CD4-positive, alpha-beta T cell treated with Interferon alpha-2 for 1 hour (primary cell): ENCODE results near the gene DOK7.

Source experiments
- DNase-seq, 2 donors: peaks; one replicate each; pipeline ENCODE4 v3.0.0-alpha.2; 2020 to 2022

Gene DOK7

DNA sequence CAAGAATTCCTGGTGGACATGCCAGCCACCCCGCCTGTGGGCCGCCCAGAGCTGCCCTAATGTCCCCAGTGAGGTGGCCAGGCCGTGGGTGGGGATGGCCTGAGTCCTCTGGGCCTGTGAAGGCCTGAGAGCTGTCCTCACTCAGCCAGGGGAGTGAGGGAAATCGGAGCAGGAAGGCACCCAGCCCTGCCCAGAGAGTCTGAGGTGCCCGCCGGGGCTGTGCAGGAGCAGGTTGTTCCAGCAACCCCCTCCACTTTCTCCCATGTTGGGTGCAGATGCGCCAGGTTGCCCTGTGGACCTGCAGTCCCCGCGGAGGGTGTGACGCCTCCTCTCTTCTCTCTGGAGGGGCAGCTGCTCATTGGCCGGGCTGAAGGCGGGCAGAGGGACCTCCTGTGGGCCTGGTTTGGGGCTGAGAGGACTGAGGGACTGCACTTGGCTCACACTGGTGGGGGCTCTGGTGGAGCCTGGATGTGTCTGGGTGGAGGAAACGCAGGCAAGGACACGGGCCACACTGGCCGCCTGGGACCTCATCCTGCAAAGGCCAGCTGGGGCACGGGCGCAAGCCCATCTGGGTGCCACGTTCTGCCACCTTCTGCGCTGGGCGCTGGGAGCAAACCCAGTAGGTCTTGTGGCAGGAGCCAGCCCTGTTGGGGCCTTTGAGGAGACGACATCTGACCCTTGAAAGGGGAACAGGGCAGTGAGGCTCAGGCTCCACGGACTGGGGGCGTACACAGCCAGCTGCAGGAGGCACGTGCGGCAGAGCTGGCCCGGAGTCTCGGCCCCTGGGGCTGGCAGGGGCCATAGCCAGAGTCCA lies 14.0 kb downstream of the DOK7 start:
- DNase-seq: no peak

DNA sequence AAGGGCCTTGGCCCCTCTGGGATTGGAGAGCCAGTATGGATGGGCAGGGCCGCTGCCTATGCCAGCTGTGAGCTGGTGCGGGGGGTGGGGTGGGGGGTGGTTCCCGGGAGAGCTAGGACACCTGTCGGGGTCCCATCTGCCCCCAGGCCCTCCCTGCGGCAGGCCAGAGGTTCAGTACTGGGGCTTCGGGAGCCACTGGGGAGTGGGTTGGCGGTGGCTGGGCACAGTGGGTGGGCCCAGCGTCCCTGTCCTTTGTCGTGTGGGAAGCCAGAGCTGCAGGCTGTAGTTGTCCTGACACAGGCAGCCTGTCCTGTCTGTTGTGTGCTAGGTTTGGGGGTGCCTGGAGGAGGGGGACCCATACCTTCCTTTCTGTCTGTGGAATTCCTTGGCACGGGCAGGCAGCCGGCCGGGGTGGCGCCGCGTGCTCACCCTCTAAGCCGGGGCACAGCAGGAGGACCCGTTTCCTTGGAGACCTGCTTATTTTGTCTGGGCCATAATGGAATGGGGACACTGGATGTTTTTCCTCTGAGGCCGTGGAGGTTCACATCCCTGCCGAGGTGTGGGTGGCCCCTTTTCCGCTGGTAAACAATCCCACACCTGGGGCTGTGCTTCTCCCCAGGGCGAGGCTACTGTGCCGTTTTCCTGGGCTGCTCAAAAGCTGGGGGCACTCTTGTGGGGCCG lies 14.8 kb downstream of the DOK7 start:
- DNase-seq: no peak

- no peak for DNase-seq
Observed at GRCh38 chr4:3478446-3479357, 15.6 kb downstream of the DOK7 start.

GRCh38 chr4:3479358-3480101 lies 16.4 kb downstream of the DOK7 start:
- DNase-seq: no peak

- peak; percentile 63 to 72 for DNase-seq
Observed at GRCh38 chr4:3480528-3481112, 17.5 kb downstream of the DOK7 start.

GRCh38 chr4:3481113-3481531 lies 18.0 kb downstream of the DOK7 start:
- no peak for DNase-seq

DNA sequence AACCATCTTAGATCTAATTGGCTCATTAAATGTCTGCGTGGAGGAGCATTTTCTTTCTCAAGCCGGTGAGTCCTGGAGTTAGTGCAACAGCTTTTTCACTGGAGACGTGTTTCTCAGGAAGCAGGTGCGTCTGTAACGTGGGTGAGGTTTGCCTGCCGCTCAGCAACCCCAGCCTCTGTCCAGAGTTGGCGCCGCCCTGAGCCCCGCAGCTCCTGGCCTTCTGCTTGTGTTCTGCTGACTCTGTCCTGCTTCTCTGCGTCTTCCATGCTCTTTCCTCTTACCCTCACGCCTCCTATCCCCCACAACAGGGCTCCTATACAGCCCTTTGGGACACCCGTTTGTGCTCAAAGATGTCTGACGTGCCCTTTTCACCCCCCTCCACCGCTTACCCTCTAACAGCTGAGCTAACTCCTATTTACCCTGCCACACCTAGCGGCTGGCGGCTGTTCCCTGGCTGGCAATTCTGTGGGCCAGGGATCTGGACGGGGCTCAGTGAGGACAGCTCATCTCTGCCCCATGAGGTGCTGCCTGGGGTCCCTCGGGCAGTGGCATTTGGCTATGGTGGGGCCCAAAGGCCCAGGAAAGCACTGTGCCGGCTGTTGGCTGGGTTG lies 18.8 kb downstream of the DOK7 start:
- DNase-seq: no peak

DNA sequence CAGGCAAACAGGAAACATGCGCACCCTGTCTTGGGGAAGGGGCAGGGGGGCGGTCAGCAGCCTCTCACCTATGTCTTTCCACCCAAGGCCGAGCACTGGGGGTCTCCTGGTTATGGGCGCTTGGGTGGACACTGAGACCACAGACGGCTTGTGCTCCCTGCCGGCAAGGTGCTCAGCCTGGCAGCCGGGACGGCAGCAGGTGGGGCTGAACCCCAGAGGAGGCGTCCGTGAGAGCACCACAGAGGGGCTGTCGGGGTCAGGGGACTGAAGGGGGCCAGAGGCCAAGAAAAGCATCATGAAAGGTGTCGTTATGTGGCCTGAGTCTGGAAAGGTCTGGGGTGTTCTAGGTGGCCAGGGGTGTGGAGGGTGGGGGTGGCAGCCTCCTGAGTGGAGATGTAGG lies 19.6 kb downstream of the DOK7 start:
- DNase-seq: no peak

DNA sequence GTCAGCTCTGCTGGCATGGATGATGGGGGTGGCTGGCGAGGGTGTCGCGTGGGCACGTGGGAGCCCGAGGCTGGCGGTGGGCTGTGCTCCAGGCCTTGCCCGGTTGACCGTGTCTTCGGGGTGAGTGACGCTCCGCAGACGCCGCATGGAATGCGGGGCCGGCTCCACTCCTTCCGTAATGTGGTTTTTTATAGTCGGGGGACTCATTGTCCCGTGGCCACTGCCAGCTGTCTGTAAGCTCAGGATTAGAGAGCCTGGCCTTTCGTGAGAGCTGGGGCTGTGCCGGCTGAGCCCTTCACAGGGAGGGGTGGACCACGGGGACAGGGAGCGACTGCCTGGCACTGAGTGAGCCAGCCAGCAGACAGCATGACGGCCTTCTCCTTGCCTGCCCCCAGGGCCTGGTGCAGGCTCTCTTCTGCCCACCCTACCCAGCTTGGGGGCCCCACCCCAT lies 20.4 kb downstream of the DOK7 start:
- no peak for DNase-seq

GRCh38 chr4:3484057-3484973 lies 21.2 kb downstream of the DOK7 start:
- DNase-seq: peak in 1 of 2 donors; percentile 59

DNA sequence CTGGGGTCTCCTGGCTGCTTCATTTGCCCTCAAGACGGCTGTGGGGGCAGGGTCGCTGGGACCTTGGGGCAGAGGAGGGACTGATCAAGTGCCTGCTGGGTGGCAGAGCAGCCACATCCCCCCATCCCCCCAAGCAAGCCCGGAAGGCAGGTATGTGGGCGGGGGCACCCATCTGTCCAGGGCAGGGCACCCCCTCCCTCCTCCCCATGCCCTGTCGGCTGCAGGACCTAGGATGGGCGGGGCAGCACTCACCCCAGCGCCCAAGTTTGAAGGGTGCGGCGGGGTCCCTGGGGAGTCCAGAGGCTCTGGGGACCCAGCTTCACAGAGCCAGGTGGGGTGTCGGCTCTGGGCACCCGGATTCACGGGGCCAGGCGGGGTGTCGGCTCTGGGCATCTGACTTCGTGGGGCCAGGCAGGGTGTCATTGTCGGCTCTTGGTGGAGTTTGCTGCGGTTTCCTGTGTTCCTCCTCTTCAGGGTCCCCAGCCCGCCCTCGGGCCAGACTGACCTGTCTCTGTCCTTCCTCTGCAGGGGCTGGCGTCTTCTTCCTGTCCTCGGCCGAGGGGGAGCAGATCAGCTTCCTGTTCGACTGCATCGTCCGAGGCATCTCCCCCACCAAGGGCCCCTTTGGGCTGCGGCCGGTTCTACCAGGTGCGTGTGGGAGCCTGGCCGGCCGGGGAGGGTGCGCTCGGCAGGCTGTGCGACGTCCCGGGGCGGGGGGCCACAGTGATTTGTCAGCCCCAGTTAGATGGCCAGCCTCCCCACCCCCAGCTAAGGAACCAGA lies 22.1 kb downstream of the DOK7 start:
- peak in 1 of 2 donors; percentile 62 for DNase-seq

GRCh38 chr4:3485886-3486540 lies 22.9 kb downstream of the DOK7 start:
- no peak for DNase-seq

DNA sequence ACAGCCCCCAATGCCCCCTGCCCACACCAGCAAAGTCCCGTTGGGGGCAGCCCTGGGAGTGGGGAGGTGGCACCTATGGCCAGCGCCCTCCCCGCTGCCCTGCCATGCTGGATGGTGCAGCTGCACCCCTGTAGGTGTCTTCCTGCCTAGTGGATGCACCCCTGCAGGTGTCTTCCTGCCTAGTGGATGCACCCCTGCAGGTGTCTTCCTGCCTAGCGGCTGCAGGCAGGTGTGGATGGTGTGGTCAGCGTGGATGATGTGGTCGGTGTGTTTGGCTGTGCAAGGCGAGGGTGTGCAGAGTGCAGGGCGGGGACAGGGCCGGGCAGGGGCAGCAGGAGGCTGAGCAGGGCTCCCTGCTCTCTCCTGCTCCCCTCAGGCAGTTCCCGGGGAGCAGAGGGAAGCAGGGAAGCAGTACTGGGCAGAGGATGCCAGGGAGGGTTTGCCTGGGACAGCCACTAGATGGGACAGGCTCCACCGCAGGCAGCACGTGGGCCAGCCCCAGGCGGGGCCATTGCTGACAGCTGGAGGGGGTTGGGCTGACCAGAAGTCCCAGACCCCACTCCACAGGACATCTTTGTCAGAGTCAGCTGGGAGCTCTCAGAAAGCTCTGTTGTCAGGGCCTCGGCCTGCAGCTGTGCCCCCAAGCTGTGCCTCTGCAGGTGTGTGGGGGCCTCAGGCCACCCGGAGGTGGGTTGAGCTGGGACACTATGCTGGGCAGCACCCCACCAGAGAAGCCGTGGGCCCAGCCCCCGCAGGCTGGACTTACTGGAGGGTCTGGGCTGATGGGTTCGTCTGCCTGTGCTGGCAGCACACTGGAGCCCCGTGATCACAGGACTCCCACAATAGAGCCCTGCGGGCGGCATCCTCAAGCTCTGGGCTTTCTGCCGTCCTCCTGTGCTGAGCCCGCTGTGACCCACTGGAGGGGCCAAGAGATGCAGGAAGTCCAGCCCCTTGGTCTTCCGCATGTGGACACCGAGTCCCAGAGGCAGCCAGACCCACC lies 23.7 kb downstream of the DOK7 start:
- no peak for DNase-seq

DNA sequence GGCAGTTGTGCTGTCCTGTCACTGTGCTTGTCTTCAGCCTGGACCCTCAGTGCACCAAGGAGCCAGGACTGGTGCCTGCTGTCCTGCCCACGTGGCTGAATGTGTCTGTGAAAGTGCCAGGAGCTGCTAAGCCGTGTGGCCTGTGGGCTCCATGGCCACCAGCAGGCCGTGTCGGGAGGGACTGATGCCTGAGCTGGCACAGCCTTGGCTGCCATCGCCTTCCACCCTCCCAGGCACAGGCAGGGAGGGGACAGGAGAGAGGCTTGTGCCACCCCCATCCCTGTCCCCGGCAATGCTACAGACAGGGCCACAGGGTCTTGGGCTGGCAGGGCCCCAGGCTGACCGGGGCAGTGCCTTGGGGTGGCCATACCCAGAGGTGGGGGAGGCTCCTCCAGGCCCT lies 24.8 kb downstream of the DOK7 start:
- DNase-seq: no peak

- DNase-seq: no peak
Observed at GRCh38 chr4:3488820-3489219, 25.7 kb downstream of the DOK7 start.

GRCh38 chr4:3489451-3489962 lies 26.4 kb downstream of the DOK7 start:
- DNase-seq: no peak

GRCh38 chr4:3491681-3492405 lies 28.7 kb downstream of the DOK7 start:
- no peak for DNase-seq
